Measurements from ENCODE around the gene CCL18.
"Not testable (repeated sequence)": the region's sequence is repeated elsewhere in the genome, so short reads cannot be mapped to it uniquely, and the experiment has no call there.

Gene CCL18

GRCh38 chr17:36117505-36118382 lies 53.7 kb downstream of the CCL18 start:
- Histone ChIP-seq H3K4me1 (ENCODE audit: insufficient read depth, insufficient read length) (peaks cover 2% of the 10 kb centered on the region), H3K9me3 (ENCODE audit: insufficient read depth, low read length) (0 out of 2 replicates have a peak, but pooled peaks cover 4% of the 10 kb centered on the region), H3K36me3 (ENCODE audit: insufficient read depth, insufficient read length, low read length) (no peaks in the 10 kb centered on the region), H3K4me3 (ENCODE audit: insufficient read length, low read depth) (no peak overlapping the region), H3K27me3 (ENCODE audit: insufficient read depth, insufficient read length) (no peaks in the 10 kb centered on the region), H3K9ac (ENCODE audit: insufficient read length, low read depth) (no peak overlapping the region)
- TF ChIP-seq YY1 (IDR thresholded peaks at IDR 0.05; ENCODE audit: insufficient read depth, insufficient read length) (no peak), SUZ12 (IDR thresholded peaks at IDR 0.05; ENCODE audit: extremely low read depth, insufficient read depth, insufficient read length) (no peak), ZNF274 (IDR thresholded peaks at IDR 0.05; ENCODE audit: low read depth, low read length) (no peak)
- no peak for DNase-seq (ENCODE audit: low read depth, low spot score)

- DNase-seq (ENCODE audit: low read depth, low spot score): no peak
- Histone ChIP-seq H3K9me3 (ENCODE audit: insufficient read depth, low read length) (no peaks in the 10 kb centered on the region), H3K4me3 (ENCODE audit: insufficient read length, low read depth) (no peak overlapping the region), H3K27me3 (ENCODE audit: insufficient read depth, insufficient read length) (no peaks in the 10 kb centered on the region), H3K9ac (ENCODE audit: insufficient read length, low read depth) (no peak overlapping the region), H3K36me3 (ENCODE audit: insufficient read depth, insufficient read length, low read length) (no peaks in the 10 kb centered on the region), H3K4me1 (ENCODE audit: insufficient read depth, insufficient read length) (peaks cover 2% of the 10 kb centered on the region)
- TF ChIP-seq SUZ12 (IDR thresholded peaks at IDR 0.05; ENCODE audit: extremely low read depth, insufficient read depth, insufficient read length) (no peak), YY1 (IDR thresholded peaks at IDR 0.05; ENCODE audit: insufficient read depth, insufficient read length) (no peak), ZNF274 (IDR thresholded peaks at IDR 0.05; ENCODE audit: low read depth, low read length) (no peak)
These were observed 54.6 kb downstream of the CCL18 start for GRCh38 chr17:36118477-36119353.

DNA sequence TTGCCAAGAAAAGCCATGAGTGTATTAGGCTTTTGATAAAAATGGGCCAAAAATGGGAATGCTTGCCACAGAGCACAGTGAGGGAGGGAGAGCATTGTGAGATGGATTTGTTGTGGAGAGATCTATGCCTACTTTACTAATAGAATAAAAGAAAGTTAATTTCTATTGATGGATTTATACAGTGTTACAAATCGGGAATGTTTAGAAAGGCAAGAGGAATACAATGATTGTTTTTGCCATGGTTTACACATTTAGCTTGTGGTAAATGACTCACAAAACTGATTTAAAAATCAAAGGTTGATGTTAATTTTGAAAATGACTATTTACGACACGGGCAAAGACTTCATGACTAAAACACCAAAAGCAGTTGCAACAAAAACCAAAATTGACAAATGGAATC lies 56.1 kb downstream of the CCL18 start:
- peaks cover 14% of the 10 kb centered on the region for H3K9me3 ChIP-seq (ENCODE audit: insufficient read depth, low read length)
- no peaks in the 10 kb centered on the region for H3K36me3 ChIP-seq (ENCODE audit: insufficient read depth, insufficient read length, low read length)
- H3K9ac ChIP-seq (ENCODE audit: insufficient read length, low read depth): no peak overlapping the region
- peaks cover 2% of the 10 kb centered on the region for H3K4me1 ChIP-seq (ENCODE audit: insufficient read depth, insufficient read length)
- H3K4me3 ChIP-seq (ENCODE audit: insufficient read length, low read depth): no peak overlapping the region
- TF ChIP-seq ZNF274 (IDR thresholded peaks at IDR 0.05; ENCODE audit: low read depth, low read length) (no peak), YY1 (IDR thresholded peaks at IDR 0.05; ENCODE audit: insufficient read depth, insufficient read length) (no peak), SUZ12 (IDR thresholded peaks at IDR 0.05; ENCODE audit: extremely low read depth, insufficient read depth, insufficient read length) (no peak)
- no peak for DNase-seq (ENCODE audit: low read depth, low spot score)
- no peaks in the 10 kb centered on the region for H3K27me3 ChIP-seq (ENCODE audit: insufficient read depth, insufficient read length)

DNA sequence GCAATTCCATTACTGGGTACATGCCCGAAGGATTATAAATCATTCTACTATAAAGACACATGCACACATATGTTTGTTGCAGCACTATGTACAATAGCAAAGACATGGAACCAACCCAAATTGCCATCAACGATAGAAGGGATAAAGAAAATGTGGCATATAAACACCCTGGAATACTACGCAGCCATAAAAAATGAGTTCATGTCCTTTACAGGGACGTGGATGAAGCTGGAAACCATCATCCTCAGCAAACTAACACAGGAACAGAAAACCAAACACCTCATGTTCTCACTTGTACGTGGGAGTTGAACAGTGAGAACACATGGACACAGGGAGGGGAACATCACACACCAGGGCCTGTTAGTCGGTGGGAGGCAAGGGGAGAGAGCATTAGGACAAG lies 57.0 kb downstream of the CCL18 start:
- not testable (repeated sequence) for DNase-seq (ENCODE audit: low read depth, low spot score); H3K4me1 ChIP-seq (ENCODE audit: insufficient read depth, insufficient read length); H3K9ac ChIP-seq (ENCODE audit: insufficient read length, low read depth); H3K4me3 ChIP-seq (ENCODE audit: insufficient read length, low read depth); H3K27me3 ChIP-seq (ENCODE audit: insufficient read depth, insufficient read length); H3K36me3 ChIP-seq (ENCODE audit: insufficient read depth, insufficient read length, low read length)
- peaks cover 22% of the 10 kb centered on the region for H3K9me3 ChIP-seq (ENCODE audit: insufficient read depth, low read length)
